EH (cell line): Measurements from ENCODE around the gene RABL6.
"Not testable (repeated sequence)": the region's sequence is repeated elsewhere in the genome, so short reads cannot be mapped to it uniquely, and the experiment has no call there.

Experiments
- DNase-seq: peaks from one replicate; pipeline ENCODE4 v3.0.0-alpha.2; 2015; ENCODE audit warnings: low read depth

RABL6 gene

GRCh38 chr9:136807281-136808074, at the start of gene RABL6:
Gene RABL6 (plus strand): TSS chr9:136807948. CDS start chr9:136808197, 249 bp downstream.
- DNase-seq, result peak; percentile 75

DNA sequence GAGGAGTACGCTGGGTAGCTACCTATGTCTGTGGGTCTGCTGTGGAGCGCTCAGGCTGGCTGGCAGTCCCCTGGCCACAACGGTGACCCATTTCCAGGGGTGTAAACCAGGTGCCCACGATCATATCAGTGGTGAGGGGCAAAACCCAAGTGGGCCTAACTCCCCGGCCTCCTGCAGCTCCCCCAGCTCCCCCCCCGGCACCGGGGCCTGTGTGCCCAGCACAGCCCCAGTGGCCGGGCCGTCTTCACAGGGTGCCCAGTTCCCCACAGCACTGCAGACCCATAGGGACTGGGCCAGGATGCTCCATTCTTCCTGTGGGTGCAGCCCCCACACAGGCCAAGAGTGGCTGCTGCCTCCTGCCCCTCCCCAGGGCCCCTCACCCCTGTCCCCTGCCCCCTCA, 48.7 kb upstream of the RABL6 start:
- no peak for DNase-seq

DNA sequence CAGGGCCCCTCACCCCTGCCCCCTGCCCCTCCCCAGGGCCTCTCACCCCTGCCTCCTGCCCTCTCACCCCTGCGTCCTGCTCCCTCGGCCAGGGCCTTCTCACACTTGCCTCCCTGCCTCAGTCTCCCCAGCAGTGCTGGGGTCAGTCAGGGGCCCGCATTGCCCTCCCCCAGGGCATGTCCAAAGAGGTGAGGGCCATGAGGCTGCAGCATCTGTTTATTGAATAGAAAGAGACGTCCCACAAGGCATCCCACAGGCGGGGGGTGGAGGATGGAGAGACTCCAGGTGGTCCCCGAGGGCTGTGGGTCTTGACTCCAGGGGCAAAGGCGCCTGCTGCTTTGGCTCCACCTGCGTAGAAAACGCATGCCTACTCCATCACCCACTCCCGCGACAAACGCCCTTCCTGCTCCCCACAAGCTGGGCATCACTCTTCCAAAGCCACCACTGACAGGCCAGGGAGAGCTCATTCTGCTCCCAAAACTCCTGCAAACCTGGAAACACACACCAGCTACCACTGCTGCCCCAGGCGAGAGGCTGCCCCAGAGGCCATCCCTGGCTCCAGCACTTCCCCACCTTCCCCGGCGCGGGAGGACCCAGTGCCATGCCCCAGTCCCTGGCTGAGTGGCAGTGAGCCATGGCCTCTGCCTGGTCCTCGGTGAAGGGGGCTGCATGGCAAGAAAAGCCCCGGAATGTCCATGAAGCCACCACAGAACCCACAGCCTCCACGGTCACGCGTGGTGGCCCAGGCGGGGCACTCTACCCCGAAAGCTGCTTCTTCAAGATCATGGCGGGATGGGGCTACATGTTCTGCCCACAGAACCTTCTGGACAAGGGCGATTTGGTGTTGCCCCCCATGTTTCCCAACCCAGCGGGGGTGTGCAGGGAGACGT, 48.1 kb upstream of the RABL6 start:
- DNase-seq, result no peak

- DNase-seq, result no peak
Observed at GRCh38 chr9:136760424-136760823, 47.3 kb upstream of the RABL6 start.

DNA sequence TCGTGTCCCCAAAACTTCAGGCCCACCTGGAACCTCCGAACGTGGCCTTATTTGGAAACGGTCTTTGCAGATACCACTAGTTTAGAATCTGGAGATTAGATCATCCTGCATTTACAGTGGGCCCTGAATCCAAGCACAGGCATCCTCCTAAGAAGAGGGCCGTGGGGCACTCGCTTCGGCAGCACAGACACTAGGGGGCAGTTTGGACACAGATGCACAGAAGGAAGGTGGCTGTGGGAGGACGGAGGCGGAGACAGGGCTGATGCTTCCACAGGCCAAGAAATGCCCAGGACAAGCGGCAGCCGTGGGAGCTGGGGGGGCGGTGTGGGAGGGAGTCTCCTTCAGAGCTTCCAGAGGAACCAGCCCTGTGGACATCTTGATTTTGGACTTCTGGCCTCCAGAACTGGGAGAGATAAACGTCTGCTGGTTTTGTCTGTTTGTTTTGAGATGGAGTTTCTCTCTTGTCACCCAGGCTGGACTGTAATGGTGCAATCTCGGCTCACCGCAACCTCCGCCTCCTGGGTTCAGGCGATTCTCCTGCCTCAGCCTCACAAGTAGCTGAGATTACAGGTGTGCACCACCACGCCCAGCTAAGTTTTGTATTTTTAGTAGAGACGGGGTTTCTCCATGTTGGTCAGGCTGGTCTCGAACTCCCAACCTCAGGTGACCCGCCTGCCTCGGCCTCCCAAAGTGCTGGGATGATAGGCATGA, 46.8 kb upstream of the RABL6 start:
- peak; percentile 79 for DNase-seq

- no peak for DNase-seq
Observed at GRCh38 chr9:136761545-136761981, 46.2 kb upstream of the RABL6 start.

- DNase-seq, result no peak
Observed at GRCh38 chr9:136762221-136762691, 45.5 kb upstream of the RABL6 start.

DNA sequence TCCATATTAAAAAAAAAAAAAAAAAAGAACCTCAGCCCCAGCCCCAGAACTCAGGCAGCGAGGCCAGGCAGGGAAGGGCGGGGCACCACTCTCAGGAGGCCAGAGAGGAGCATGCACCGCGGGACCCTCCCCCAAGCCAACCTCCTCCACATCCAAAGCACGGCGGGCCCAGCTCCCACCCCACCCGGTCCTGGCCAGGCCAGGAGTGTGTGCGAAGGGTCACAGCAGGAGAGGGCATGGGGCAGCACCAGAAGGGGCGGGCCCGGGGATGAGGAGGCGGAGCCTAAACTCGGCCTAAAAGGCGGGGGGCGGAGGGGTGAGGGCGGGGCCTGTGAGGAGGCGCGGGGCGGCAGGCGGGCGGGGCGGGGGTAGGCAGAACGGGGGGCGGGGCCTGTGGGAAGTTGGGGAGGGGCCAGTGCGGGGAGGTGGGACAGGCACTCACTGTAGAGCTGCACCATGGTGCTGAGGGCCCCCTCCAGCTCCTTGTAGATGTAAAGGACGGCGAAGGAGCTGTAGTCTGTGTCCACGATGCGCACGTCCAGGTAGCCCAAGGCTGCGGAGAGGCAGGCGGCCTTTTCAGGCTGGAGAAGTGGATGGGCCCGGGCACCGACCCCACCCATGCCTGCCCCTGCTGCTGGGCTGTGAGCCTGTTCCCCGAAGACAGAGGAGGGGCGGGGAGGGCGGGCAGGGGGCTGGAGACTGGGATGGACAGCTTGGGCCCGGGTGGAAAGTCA, 44.7 kb upstream of the RABL6 start:
- DNase-seq, result peak; percentile 21

DNA sequence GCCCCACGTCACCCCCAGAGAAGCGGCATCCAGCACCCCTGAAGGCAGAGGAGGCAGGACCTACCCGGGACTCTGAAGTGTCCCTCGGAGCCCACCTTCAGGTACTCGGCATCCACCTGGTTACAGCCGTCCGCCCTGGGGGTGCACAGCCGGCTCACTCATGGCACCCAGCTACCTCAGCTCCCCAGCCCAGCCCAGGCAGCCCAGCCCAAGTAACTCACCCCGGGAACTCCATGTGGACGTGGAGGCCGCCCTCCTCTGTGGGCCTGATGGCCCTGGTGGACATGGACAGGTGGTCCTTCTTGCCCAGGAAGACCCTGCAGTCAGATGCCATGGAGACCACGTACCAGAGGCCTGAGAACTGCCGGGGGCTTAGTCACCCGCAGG, 44.1 kb upstream of the RABL6 start:
- DNase-seq, result no peak

DNA sequence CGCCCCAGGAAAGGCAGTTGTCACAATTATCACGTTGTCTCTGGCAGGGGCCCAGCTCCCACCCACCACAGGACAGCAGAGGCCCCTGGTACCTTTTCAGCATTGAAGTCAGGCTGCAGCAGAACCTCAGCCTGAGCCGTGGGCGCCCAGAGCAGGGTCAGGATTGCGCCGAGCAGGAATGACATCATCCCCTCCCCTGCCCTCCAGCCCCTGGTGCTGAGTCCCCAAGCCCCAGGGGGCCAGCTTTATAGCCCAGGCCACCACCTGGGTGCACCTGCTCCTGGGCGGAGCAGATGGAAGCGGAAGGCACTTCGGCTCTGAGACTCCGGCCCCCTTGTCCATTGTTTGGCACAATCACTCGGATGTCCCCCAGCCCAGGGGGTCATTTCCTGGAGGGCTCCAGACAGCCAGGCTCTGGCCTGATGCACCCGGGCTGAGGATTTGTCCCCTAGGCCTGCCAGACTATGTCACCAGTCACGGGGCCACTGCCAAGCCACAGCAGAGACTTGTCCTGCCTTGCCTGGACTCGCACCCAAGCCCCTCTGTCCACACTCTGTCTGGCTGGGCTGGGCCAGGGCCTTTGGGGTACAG, 43.4 kb upstream of the RABL6 start, which contains the start of gene LCN15:
LCN15 (minus strand) TSS at position 218 of the 591 bp plus-strand sequence; CDS start at position 188, 30 bp downstream.
- DNase-seq, result no peak

- no peak for DNase-seq
Observed at GRCh38 chr9:136765041-136765440, 42.7 kb upstream of the RABL6 start.

GRCh38 chr9:136765745-136766409, 41.9 kb upstream of the RABL6 start:
- not testable (repeated sequence) for DNase-seq

GRCh38 chr9:136766410-136767120, 41.2 kb upstream of the RABL6 start:
- DNase-seq, result peak; percentile 50

GRCh38 chr9:136769710-136770191, 38.0 kb upstream of the RABL6 start:
- DNase-seq, result no peak

DNA sequence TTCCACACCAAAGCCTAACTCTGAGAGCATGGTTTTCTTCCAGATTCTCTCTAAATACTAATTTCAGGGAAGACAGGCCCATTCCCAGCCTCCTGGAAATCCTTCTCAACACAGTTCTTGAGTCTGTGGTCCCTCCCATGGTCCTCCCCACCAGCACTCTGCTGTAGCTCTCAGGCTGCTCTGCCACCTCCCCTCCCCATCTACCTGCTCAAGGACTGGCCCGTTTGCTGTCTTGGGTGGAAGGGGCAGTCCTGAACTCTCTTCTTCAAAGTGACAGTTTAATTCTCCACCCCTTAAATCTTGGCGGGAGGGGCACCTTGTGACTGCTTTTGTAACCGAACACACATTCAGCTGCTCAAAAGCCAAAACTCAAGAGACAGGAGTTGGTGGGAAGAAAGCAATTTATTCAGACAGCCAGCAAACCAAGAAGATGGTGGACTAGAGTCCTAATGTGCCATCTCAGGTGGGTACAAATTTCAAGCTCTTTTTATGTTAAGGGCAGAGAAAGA, 35.8 kb upstream of the RABL6 start:
- DNase-seq, result no peak

GRCh38 chr9:136773386-136774044, 34.2 kb upstream of the RABL6 start:
- DNase-seq, result peak; percentile 31

DNA sequence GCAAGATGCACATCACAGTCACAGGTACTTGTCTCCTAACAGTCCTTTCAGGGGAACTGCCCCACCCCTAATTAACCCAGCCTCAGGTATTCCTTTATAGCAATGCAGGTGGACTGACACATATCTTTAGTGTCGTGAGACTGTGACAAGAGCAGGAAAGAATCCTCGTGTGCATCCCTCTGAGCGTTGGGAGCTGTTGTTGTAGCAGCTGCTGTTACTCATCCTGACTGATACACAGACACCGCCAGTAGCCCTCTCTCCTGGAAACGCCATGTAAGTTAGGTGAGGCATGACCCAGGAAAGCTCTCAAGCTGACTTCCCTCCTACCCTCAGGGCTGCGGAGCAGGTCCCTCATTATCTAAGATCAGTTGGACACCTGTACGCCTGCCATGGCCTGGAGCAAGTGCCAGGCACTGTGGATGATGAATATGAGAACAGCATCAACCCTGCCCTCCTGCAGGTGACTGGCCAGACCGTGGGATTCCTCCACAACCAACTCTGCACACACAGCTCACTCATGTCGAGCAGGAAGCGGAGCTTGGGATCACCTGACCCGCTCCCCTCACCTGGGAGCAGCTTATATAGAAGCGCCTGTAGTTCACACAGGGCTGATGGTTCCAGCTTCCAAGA, 33.2 kb upstream of the RABL6 start:
- DNase-seq, result no peak

DNA sequence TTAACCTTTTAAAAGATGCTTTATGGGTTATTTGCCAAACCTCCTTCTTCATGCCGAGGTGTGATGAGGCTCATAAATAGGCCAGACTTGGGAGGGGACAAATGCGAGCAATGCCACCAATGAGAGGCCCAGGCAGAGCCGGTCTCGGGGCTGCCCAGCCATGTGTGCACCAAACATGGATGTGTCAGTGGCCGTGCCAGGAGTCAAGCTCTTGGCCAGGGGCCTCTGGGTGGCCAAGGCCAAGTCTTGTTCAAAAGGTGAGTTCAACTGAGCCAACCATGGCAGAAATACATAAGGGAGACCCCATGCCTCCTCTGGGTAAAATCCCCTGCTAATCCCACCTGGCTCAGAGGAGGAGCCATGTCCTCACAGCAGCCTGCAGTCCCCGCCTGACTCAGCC, 32.6 kb upstream of the RABL6 start:
- DNase-seq, result no peak
